ENCODE data around the gene ZNF217. TPM values are rescaled to one million over a fixed set of nuclear protein-coding genes. Genes with fewer than 3 reads are reported as not detected.

ZNF217 gene
- total and polyA plus RNA-seq, 10 of the 15 experiments (the other 5 are each of a cell fraction or from before 2014, with no cell fraction given): 8.5 to 76.6 (median 40.6) TPM

GRCh38 chr20:53571555-53572286 lies 21.9 kb downstream of the ZNF217 start:
- H3K36me3 ChIP-seq (ENCODE audit: control insufficient read depth in 2 of 2, insufficient read depth in 2 of 2, low read length in 1 of 2): peaks cover 33 to 49% of the 10 kb centered on the region in 2 experiments
- peaks cover 21% of the 10 kb centered on the region for H3K4me1 ChIP-seq (ENCODE audit: control insufficient read depth, insufficient read depth, low read length)
- 94% methylated on average over 10 of the region's 10 CpGs for WGBS (ENCODE audit: insufficient coverage, insufficient replicate concordance, low lambda C conversion rate, missing lambda C conversion rate)
- H3K9ac ChIP-seq (ENCODE audit: control insufficient read depth, insufficient read depth, low read length): no peak overlapping the region
- no peak overlapping the region for H3K27ac ChIP-seq (ENCODE audit: control insufficient read depth, insufficient read depth)
- H3K79me2 ChIP-seq (ENCODE audit: control insufficient read depth, insufficient read depth, low read length): peaks cover 76% of the 10 kb centered on the region
- no peak overlapping the region for H2AFZ ChIP-seq (ENCODE audit: control insufficient read depth, low read depth, low read length)
- BruUV-seq (replicated peaks): no TSS peak
- no peaks in the 10 kb centered on the region for H3K27me3 ChIP-seq (replicated peaks in 1 of 2; ENCODE audit: control insufficient read depth in 2 of 2, insufficient read depth in 2 of 2, low read length in 1 of 2)
- no peak for DNase-seq (ENCODE audit: low read depth, low spot score)
- peaks cover 28% of the 10 kb centered on the region for H4K20me1 ChIP-seq (ENCODE audit: control insufficient read depth, insufficient read depth)
- TF ChIP-seq NFXL1 (IDR thresholded peaks at IDR 0.05; ENCODE audit: borderline replicate concordance): peak; percentile 28; the same call in 1 of the 2 replicates
- TF ChIP-seq, protein P1, sequence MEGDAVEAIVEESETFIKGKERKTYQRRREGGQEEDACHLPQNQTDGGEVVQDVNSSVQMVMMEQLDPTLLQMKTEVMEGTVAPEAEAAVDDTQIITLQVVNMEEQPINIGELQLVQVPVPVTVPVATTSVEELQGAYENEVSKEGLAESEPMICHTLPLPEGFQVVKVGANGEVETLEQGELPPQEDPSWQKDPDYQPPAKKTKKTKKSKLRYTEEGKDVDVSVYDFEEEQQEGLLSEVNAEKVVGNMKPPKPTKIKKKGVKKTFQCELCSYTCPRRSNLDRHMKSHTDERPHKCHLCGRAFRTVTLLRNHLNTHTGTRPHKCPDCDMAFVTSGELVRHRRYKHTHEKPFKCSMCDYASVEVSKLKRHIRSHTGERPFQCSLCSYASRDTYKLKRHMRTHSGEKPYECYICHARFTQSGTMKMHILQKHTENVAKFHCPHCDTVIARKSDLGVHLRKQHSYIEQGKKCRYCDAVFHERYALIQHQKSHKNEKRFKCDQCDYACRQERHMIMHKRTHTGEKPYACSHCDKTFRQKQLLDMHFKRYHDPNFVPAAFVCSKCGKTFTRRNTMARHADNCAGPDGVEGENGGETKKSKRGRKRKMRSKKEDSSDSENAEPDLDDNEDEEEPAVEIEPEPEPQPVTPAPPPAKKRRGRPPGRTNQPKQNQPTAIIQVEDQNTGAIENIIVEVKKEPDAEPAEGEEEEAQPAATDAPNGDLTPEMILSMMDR (IDR thresholded peaks at IDR 0.05 in 2 of 3, conservative IDR thresholded peaks at IDR 0.05 in 1 of 3; ENCODE audit: control insufficient read depth in 2 of 3, extremely low read depth in 1 of 3, insufficient read depth in 1 of 3, low read depth in 3 of 3, low read length in 3 of 3): no peak
- TF ChIP-seq ZNF384 (IDR thresholded peaks at IDR 0.05; ENCODE audit: borderline replicate concordance, low read depth, low read length): no peak
- TF ChIP-seq ETV6 (conservative IDR thresholded peaks at IDR 0.05 in 1 of 2, IDR thresholded peaks at IDR 0.05 in 1 of 2; ENCODE audit: borderline replicate concordance in 1 of 2, low read depth in 1 of 2): peak in 1 of 2 experiments; percentile 97; a peak in 2 of 4 replicates
- TF ChIP-seq CREM (IDR thresholded peaks at IDR 0.05; ENCODE audit: low read depth): no peak
- TF ChIP-seq ZNF24 (IDR thresholded peaks at IDR 0.05): no peak
- TF ChIP-seq CEBPB (IDR thresholded peaks at IDR 0.05; ENCODE audit: borderline replicate concordance in 1 of 2, low read depth in 2 of 2, low read length in 2 of 2): no peak
- ATAC-seq: no peak
- ChIA-PET POLR2A (no interaction called here), RAD21 (ENCODE audit: unreplicated experiment) (no interaction called here), SMC1A (ENCODE audit: uncharacterized antibody, unreplicated experiment) (no interaction called here), CTCF (interaction anchor here (0.7 to 1.0 kb wide), 2 partner anchors 42 to 370 kb away, joined by 3 to 5 read pairs; no protein-coding TSS in a partner anchor)
- no peak overlapping the region for H3K4me2 ChIP-seq (ENCODE audit: control insufficient read depth, insufficient read depth)
- no peak for FAIRE-seq
- in situ Hi-C loops (cut with MboI) (loop anchor here (10.0 to 25.0 kb wide), 2 partner anchors 633 to 1066 kb away; partner anchors contain the start of gene PFDN4), intact Hi-C loops (cut with micrococcal nuclease; ENCODE audit: unreplicated experiment) (loop anchor here (10.0 kb wide), 1 partner anchor 623 kb away; no protein-coding TSS in a partner anchor)
- H3K4me3 ChIP-seq: no peak overlapping the region
- no peaks in the 10 kb centered on the region; the same call in 2 of the 3 replicates for H3K9me3 ChIP-seq (replicated peaks; ENCODE audit: control insufficient read depth, insufficient read depth, low read length)

Measured in GM12878 (cell line).